Dendritic cell treated with granulocyte-macrophage colony-stimulating factor and Interleukin-4, amounts not matched to agents 40 ng/mL and 50 ng/mL, for 4 days (primary cell): ENCODE measurements around the gene CXCR5.

ENCODE experiments used
- H3K27ac Mint-ChIP-seq: one replicate; pipeline ENCODE4 v1.8.0; 2022; ENCODE audit warnings: mild to moderate bottlenecking, mixed read lengths
- H3K27me3 Mint-ChIP-seq: one replicate; pipeline ENCODE4 v1.8.0; 2022; ENCODE audit warnings: mild to moderate bottlenecking, mixed read lengths
- H3K36me3 Mint-ChIP-seq: one replicate; pipeline ENCODE4 v1.8.0; 2022; ENCODE audit warnings: low read depth, mixed read lengths
- H3K4me1 Mint-ChIP-seq: one replicate; pipeline ENCODE4 v1.8.0; 2022; ENCODE audit warnings: low read depth, mixed read lengths
- H3K4me3 Mint-ChIP-seq: one replicate; pipeline ENCODE4 v1.8.0; 2022; ENCODE audit warnings: mild to moderate bottlenecking, moderate library complexity, mixed read lengths
- H3K9me3 Mint-ChIP-seq: one replicate; pipeline ENCODE4 v1.8.0; 2022; ENCODE audit warnings: mixed read lengths
- intact Hi-C: fragments of 100-400 bp; cut with micrococcal nuclease; formaldehyde crosslinking; loops from one replicate; pipeline ENCODE4 v1.15.0; 2022

The CXCR5 gene

DNA sequence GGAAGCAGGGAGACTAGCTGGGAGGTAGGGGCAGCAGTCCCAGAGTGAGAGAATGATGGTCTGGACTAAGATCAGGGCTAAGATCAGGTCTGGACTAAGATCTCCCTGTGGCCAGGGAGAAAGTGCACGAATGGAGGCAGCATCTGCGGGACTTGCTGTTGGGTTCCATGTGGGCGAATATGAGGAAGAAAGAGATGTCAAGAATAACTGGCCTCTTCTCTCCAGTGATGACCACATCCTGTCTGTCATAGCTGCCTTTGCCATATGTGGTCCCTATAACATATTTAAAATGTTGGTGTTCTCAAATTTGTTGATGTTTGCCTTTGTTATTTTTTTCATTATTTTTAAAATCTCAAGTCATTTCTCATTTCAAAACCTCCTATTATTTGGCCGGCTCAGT lies 27.4 kb upstream of the CXCR5 start:
- Mint-ChIP-seq H3K36me3 (no peaks in the 10 kb centered on the region), H3K4me3 (no peak overlapping the region), H3K27ac (no peak overlapping the region), H3K9me3 (no peaks in the 10 kb centered on the region), H3K27me3 (peaks cover 6% of the 10 kb centered on the region), H3K4me1 (peaks cover 13% of the 10 kb centered on the region)
- intact Hi-C loops = no loop called here

DNA sequence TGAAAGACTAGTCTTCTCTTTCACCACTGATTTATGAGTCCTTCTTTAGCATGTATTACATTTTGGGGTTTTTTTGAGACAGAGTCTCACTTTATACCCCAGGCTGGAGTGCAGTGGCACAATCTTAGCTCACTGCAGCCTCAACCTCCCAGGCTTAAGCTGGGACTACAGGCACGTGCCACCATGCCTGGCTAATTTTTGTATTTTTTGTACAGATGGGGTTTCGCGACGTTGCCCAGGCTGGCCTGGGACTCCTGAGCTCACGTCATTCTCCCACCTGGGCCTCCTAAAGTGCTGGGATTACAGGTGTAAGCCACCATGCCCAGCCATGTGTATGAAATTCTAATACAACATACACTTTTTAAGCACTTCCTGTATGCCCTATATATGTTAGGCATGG lies 26.3 kb upstream of the CXCR5 start:
- no peaks in the 10 kb centered on the region for H3K36me3 Mint-ChIP-seq
- H3K27ac Mint-ChIP-seq = no peak overlapping the region
- peaks cover 9% of the 10 kb centered on the region for H3K4me1 Mint-ChIP-seq
- H3K4me3 Mint-ChIP-seq = no peak overlapping the region
- H3K27me3 Mint-ChIP-seq = peaks cover 6% of the 10 kb centered on the region
- H3K9me3 Mint-ChIP-seq = no peaks in the 10 kb centered on the region
- intact Hi-C loops = no loop called here

DNA sequence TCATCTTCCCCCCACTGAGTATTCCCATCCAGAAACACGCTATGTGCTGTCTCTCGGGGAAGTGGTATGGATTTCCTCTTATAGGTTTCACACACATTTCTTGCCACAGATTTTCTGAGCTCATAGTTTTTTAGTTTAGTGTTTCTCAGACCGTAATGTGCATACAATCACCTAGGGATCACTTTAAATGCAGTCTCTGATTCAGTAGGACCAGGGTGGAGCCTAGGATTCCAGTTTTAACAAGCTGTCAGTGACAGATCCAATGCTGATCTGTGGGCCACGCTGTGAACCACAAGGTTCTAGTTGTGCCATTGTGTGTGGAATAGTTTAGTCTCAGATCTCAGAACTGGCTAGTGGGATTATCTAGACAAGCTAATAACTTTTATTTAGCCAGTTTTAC lies 23.7 kb upstream of the CXCR5 start:
- intact Hi-C loops = no loop called here
- no peak overlapping the region for H3K4me3 Mint-ChIP-seq
- no peak overlapping the region for H3K27ac Mint-ChIP-seq
- no peaks in the 10 kb centered on the region for H3K36me3 Mint-ChIP-seq
- peaks cover 7% of the 10 kb centered on the region for H3K4me1 Mint-ChIP-seq
- H3K9me3 Mint-ChIP-seq = no peaks in the 10 kb centered on the region
- peaks cover 7% of the 10 kb centered on the region for H3K27me3 Mint-ChIP-seq

DNA sequence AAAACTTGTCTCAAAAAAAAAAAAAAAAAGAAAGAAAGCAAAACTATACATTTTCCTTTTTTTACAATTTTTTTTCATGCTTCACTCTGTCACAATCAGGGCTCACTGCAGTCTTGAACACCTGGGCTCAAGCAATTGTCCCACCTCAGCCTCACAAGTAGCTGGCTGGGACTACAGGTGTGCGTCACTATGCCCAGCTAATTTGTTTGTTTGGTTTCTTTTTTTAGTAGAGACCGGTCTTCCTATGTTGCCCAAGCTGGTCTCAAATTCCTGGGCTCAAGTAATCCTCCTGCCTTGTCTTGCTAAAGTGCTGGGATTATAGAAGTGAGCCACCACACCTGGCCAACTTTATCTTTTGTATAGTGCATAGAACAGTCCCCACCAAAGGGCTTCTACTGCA lies 15.0 kb upstream of the CXCR5 start:
- H3K27me3 Mint-ChIP-seq = peaks cover 12% of the 10 kb centered on the region
- no peak overlapping the region for H3K27ac Mint-ChIP-seq
- H3K4me1 Mint-ChIP-seq = peaks cover 13% of the 10 kb centered on the region
- no peaks in the 10 kb centered on the region for H3K36me3 Mint-ChIP-seq
- H3K4me3 Mint-ChIP-seq = no peak overlapping the region
- intact Hi-C loops = no loop called here
- no peaks in the 10 kb centered on the region for H3K9me3 Mint-ChIP-seq

DNA sequence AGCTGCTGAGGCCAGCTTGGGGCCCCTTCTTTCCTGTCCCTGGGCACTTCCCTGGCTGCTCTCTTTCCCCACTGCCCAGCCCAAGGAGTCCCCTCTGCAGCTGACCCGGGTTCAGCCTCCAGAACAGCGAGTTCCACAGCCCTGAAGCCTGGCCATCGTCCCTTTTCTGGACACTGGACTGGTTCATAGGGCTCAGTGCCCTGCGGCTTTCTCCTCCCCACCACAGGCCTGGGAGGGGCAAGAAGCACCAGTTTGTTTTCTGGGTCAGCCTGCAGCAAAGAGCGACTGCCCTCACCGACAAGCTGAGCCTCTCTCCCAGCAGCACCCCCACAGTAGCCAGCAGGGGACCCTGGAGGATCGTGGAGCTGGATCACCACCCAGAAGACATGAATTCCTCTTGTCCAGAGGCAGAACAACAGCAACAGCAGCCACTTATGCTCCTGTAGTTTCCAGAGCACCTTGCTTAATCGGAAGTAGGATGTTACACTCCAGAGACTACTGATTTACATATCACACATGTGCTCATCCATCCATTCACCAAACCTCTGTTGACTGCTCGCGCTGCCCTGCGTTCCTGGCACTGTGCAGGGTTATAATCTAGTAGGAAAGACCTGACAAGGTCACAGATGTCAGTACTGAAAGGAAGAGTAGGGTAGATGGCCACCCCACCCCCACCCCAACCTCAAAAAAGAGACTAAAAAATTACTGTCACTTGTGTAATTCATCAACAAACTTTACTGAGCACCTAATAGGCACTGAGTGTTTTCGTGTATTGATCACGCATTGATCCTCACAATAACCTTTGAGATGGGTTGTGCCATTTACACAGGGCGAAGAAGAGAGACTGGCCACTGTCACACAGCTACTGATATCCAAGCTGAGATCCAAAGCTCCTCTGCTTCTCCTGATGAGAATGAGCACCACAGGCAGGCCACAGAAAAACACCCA lies 13.0 kb upstream of the CXCR5 start:
- intact Hi-C loops = no loop called here
- Mint-ChIP-seq H3K36me3 (no peaks in the 10 kb centered on the region), H3K27ac (peak overlapping the region; percentile 25), H3K9me3 (no peaks in the 10 kb centered on the region), H3K27me3 (peaks cover 9% of the 10 kb centered on the region), H3K4me3 (no peak overlapping the region), H3K4me1 (peaks cover 22% of the 10 kb centered on the region)

DNA sequence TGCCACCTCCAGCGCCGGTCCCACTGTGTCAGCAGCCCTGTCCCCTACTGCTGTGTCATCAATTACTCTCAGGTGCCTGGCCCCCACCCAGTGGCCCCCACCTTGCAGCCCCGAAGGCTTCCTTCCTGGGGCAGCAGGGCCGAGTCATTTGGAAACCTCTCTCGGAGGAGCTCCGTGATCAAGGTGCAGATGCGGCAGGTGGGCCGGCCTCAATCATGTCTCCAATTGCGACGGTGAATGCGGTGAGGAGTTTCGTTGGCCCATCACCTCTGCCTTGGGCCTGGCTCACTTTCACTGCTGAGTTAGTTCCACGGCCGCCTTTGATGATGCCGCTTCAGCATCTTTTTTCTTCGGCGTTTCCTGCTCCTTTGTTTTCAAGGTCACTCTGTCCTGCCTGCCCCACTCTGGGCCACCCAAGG lies 11.3 kb upstream of the CXCR5 start:
- H3K4me3 Mint-ChIP-seq = no peak overlapping the region
- intact Hi-C loops = no loop called here

DNA sequence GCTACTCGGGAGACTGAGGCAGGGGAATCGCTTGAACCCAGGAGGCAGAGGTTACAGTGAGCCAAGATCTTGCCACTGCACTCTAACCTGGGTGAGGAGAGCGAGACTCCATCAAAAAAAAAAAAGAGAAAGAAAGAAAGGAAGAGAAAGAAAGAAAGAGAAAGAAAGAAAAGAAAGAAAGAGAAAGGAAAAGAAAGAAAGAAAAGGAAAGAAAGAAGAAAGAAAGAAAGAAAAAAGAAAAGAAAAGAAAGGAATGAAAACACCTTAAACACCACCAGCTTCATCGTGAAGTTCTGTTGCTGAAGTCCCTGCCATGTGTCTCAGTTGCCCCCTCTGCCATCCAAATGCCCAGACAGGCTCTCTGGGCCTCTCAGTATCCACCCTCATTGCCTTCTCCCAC lies 9.9 kb upstream of the CXCR5 start:
- Mint-ChIP-seq H3K36me3 (no peaks in the 10 kb centered on the region), H3K4me1 (peaks cover 35% of the 10 kb centered on the region), H3K9me3 (no peaks in the 10 kb centered on the region), H3K4me3 (no peak overlapping the region), H3K27me3 (peaks cover 4% of the 10 kb centered on the region), H3K27ac (no peak overlapping the region)
- intact Hi-C loops = no loop called here

More for the DNA sequence above, 11.3 kb upstream of the CXCR5 start:
- Mint-ChIP-seq H3K36me3 (no peaks in the 10 kb centered on the region), H3K27me3 (peaks cover 4% of the 10 kb centered on the region), H3K4me1 (peaks cover 35% of the 10 kb centered on the region), H3K27ac (no peak overlapping the region), H3K9me3 (no peaks in the 10 kb centered on the region)

DNA sequence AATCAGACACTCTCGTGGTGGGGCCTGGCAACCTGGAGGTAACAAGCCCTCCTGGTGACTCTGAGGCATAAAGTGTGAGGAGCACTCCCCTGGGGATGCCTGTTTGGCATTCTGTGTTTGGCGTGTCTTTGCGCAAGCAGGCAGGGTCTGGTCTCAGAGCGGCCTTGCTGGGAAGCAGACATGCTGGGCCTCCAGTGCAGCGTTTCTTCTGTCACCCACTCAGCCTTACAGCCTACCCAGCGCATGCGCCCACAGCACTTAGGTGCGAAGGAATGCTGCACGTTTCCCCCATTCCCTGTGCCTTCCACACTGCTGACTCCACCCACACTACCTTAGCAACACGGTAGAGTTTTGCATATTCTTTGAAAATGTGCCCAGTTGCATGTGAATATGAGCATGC lies 7.4 kb upstream of the CXCR5 start:
- Mint-ChIP-seq H3K9me3 (no peaks in the 10 kb centered on the region), H3K36me3 (no peaks in the 10 kb centered on the region), H3K4me1 (peaks cover 23% of the 10 kb centered on the region), H3K4me3 (no peak overlapping the region), H3K27ac (peak overlapping the region; percentile 73), H3K27me3 (no peaks in the 10 kb centered on the region)
- intact Hi-C loops = no loop called here

DNA sequence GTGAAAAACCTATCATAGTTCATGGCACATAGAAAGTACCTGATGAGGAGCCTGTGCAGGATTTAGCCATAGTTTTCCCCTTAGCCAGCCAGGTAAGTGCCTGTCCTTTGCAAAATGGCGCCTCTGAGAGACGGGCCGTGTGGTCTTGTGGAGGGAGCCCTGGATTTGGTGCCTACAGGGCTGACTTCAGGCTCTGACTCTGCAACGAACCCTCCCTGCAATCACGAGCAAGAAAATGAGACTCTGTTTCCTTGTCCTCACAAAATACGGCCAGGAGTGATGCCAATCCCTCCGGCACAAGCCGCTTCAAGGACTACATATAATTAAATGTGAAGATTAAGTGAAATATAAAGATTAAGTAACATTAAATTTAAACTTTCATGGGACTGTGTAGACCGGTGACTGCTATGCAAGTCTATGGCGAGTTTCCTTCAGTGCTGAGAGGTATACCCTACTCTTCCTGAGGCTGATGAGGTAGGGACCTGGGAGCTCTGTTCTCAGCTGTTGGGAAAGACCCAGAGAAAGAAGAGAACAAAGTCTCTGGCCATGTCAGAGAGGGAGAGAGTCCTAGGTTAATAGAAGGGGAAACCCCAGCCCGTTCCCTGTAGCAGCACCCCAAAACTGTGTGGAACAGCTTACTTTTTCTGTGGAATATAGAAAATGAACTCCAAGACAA lies 6.1 kb upstream of the CXCR5 start:
- Mint-ChIP-seq H3K4me1 (peaks cover 34% of the 10 kb centered on the region), H3K36me3 (no peaks in the 10 kb centered on the region), H3K27ac (no peak overlapping the region), H3K9me3 (no peaks in the 10 kb centered on the region), H3K27me3 (peaks cover 8% of the 10 kb centered on the region), H3K4me3 (no peak overlapping the region)
- intact Hi-C loops = no loop called here

DNA sequence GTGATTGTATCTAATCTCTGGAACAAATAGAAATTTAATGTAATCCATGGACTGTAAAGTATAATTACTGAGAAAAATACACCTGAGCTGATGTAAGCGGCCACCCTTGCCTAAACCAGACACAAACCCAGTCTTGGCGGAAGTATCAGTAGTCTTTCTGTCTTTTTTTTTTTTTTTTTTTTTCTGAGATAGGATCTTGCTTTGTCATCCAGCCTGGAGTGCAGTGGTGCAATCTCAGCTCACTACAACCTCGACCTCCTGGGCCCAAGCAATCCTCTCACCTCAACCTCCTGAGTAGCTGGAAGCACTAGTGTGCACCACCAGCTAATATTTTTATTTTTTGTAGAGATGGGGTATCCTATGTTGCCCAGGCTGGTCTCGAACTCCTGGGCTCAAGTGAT lies 5.5 kb upstream of the CXCR5 start:
- Mint-ChIP-seq H3K4me1 (peaks cover 39% of the 10 kb centered on the region), H3K36me3 (no peaks in the 10 kb centered on the region), H3K4me3 (no peak overlapping the region), H3K27me3 (peaks cover 10% of the 10 kb centered on the region), H3K9me3 (no peaks in the 10 kb centered on the region), H3K27ac (no peak overlapping the region)
- intact Hi-C loops = no loop called here

DNA sequence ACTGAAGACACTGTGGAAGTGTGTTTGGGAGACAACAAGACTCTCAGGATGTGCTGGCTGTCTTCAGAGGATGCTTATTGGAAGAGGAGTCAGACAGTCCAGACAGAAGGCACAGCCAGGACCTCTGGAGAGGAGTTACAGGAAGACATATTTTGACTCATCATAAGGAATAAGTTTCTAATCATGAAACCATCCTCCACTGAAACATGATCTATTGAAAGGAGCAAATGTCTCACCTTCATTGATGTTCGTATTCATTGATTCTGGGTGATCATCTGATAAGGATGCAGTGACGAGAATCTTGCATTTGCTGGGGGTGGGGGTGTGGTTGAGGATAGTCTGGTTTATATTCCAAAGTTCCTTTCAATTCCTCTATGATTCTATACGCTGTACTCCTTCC lies 2.5 kb upstream of the CXCR5 start:
- H3K4me3 Mint-ChIP-seq = no peak overlapping the region
- intact Hi-C loops = no loop called here
- H3K36me3 Mint-ChIP-seq = no peaks in the 10 kb centered on the region
- no peaks in the 10 kb centered on the region for H3K9me3 Mint-ChIP-seq
- H3K27me3 Mint-ChIP-seq = peaks cover 23% of the 10 kb centered on the region
- H3K4me1 Mint-ChIP-seq = peaks cover 38% of the 10 kb centered on the region
- H3K27ac Mint-ChIP-seq = no peak overlapping the region

DNA sequence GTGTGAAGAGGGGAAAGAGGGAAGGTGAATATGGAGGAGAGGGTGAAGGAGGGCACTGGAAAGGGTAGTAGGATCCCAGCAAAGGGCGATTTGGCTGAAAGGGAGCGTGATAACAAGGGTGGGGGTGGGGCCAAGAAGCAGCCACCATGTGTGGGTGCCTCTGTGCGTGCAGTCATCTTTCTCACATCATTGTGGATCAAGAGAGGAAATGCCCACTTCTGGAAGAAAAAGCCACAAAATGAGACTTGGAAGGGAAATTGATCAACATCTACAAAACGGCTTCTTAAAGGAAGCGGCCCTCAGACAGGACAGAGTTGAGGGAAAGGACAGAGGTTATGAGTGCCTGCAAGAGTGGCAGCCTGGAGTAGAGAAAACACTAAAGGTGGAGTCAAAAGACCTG lies 1.2 kb upstream of the CXCR5 start:
- no peaks in the 10 kb centered on the region for H3K36me3 Mint-ChIP-seq
- no peak overlapping the region for H3K4me3 Mint-ChIP-seq
- peaks cover 40% of the 10 kb centered on the region for H3K4me1 Mint-ChIP-seq
- intact Hi-C loops = no loop called here
- H3K9me3 Mint-ChIP-seq = no peaks in the 10 kb centered on the region
- peaks cover 28% of the 10 kb centered on the region for H3K27me3 Mint-ChIP-seq
- H3K27ac Mint-ChIP-seq = no peak overlapping the region

DNA sequence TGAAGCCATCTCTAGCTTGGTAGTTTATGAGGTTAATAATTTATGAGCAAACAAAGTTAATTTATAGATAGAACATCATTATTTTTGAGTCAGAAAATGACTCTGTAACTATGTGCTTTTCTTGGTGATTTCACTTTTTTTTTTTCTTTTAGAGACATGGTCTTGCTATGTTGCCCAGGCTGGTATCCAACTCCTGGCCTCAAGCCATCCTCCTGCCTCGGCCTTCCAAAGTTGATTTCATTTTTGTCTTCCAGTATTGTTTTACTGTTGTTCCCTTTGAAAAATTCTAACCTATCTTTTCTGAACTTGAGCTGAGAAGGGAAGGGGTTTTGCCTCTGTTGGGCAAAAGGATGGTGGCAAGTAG lies 706 bp upstream of the CXCR5 start:
- Mint-ChIP-seq H3K27me3 (peaks cover 33% of the 10 kb centered on the region), H3K4me3 (no peak overlapping the region), H3K36me3 (no peaks in the 10 kb centered on the region), H3K4me1 (peaks cover 45% of the 10 kb centered on the region), H3K9me3 (no peaks in the 10 kb centered on the region), H3K27ac (no peak overlapping the region)
- intact Hi-C loops = no loop called here

DNA sequence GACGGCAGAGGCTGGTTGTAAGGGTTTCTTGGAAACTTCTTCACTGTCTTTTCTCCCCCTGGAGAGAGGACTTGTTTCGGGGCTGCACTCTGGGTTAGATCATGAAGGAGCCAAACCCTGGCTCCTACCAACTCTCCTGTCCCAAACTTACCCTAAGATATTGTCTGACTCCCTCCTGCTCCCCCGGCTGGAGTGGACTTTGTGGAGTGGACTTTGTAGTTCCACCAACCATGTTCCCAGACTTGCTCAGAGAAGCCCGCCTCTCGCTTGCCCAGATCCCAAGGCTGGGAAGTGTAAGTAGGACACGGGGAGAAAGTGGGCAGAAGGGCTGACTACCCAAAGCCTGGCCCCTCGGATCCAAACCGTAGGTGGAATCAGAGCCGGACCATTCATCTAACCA lies 1.2 kb downstream of the CXCR5 start:
- Mint-ChIP-seq H3K27me3 (peaks cover 39% of the 10 kb centered on the region), H3K4me1 (peaks cover 46% of the 10 kb centered on the region), H3K9me3 (no peaks in the 10 kb centered on the region), H3K27ac (no peak overlapping the region), H3K4me3 (no peak overlapping the region), H3K36me3 (no peaks in the 10 kb centered on the region)
- intact Hi-C loops = no loop called here
